Suppressor macrophage treated with lipopolysaccharide for 1 hour (primary cell): ENCODE results near the gene MGMT.
A peak's percentile ranks its signal among the peaks of the same experiment; 100 is the strongest.
"Not testable (repeated sequence)": the region's sequence is repeated elsewhere in the genome, so short reads cannot be mapped to it uniquely, and the experiment has no call there.

Source experiments
- DNase-seq, 3 donors: peaks; one replicate each; pipeline ENCODE4 v3.0.0-alpha.2; 2020 to 2022

The MGMT gene

GRCh38 chr10:129466703-129467358 is at the start of gene MGMT:
Gene MGMT (plus strand): TSS chr10:129467241.
- peak; percentile 93 to 99 (median 97) for DNase-seq

GRCh38 chr10:129417870-129418269 is 49.2 kb upstream of the MGMT start:
- DNase-seq, result no peak

GRCh38 chr10:129418496-129419225 is 48.4 kb upstream of the MGMT start:
- no peak for DNase-seq

DNA sequence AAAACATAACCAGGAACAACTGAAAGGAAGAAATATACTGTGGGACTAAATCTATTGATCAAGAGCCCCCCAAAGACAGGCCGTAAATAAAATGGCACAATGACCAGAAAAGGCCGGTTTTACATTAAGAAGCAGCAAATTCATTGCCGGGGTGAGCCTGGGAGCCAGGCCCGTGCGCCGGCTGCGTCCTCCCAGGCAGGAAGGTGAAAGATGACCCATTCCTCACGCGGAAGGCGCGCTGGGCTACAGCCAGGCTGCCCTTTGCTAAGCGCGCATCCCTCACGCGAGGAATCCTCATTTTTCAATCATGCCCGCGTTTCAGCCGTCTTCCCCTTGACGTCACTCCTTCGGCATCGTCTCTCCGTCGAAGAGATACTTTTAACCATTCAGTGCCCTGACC is 47.6 kb upstream of the MGMT start:
- no peak for DNase-seq

- no peak for DNase-seq
Observed at GRCh38 chr10:129421399-129422010, 45.5 kb upstream of the MGMT start.

DNA sequence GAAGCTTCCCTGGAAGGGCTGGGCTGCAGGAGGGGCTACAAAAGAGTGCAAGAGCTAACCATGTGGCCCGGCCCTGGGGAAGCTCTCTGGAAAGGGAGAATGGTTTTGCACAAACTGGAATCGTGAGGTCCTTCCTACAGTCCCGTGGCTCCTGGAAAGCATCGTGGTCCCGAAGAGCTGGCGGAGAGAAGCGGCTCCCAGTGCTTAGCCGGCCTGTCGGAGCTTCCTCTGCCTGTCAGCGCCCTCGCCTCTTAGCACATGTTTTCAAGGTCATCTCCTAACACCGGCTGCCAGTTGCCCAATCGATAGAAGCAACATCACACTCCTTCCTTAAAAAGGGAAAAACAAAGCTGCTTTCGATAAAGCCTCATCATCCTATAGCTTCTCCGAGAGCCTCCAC is 42.1 kb upstream of the MGMT start:
- DNase-seq, result no peak

DNA sequence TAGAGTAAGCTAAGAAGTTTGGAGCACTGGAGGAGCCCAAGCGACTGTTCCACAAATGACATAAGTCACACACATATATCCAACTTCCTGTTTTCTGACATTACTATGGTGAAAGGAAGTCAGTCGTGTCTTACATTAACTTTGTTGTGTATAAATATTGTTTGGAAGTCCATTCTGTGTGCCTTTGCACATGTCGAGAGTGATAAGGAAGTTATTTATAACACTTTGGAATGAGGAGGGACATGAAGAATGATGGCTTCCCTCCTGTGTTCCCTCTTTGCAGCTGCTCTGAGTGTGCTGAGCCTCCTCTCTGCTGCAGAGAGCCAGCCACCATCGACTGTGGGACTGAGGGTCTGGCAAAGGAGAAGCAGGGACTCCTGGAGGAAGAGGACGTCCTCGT is 40.4 kb upstream of the MGMT start:
- peak in 2 of 3 donors; percentile 8 to 9 for DNase-seq

DNA sequence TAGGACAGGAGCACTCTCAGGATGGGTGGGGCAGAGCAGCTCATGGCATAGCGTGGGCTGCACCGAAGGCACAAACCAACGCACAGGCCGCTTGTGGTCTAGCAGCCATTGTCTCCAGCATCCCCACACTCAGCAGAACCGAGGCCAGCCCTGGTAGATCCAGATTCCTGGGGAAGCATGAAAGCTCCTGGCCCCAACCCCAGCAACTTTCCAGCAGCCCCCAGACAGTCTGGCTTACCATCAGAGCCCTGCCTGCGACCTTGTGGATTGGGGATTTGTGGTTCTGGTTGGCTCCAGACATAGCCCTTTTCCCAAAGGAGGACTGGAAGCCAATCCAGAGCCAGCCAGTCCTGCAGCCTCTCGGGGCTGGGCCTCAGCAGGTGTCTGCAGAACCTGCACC is 33.8 kb upstream of the MGMT start:
- no peak for DNase-seq

DNA sequence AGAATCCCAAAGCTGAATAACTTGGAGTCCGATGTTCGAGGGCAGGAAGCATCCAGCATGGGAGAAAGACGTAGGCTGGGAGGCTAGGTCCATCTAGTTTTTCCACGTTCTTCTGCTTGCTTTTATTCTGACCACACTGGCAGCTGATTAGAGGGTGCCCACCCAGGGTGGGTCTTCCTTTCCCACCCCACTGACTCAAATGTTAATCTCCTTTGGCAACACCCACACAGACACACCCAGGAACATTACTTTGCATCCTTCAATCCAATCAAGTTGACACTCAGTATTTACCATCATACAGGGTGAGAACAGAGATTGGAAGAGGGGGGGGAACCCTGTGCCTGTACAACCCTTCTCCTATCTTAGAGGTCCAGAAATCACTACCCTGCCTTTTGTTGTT is 31.3 kb upstream of the MGMT start:
- DNase-seq, result not testable (repeated sequence)

DNA sequence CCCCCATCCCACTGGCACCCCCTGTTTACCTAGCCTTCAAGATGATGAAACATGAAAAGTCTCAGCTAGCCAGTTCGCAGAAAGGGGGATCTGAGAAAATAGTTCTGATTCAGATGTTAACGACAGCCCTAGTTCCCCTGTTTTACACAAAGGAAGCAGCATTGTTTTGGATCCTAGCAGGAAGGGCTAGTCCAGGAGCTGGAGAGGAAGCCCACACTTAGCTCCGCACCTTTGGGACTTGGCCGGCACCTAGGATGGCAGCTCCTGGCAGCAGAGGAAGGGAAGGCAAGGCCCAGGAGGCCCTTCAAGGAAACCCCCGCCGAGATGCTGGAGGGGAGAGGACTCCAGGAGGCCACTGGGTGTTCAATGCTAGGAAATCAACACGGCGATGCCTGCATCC is 29.0 kb upstream of the MGMT start:
- DNase-seq, result no peak

- DNase-seq, result no peak
Observed at GRCh38 chr10:129440247-129440646, 26.8 kb upstream of the MGMT start.

DNA sequence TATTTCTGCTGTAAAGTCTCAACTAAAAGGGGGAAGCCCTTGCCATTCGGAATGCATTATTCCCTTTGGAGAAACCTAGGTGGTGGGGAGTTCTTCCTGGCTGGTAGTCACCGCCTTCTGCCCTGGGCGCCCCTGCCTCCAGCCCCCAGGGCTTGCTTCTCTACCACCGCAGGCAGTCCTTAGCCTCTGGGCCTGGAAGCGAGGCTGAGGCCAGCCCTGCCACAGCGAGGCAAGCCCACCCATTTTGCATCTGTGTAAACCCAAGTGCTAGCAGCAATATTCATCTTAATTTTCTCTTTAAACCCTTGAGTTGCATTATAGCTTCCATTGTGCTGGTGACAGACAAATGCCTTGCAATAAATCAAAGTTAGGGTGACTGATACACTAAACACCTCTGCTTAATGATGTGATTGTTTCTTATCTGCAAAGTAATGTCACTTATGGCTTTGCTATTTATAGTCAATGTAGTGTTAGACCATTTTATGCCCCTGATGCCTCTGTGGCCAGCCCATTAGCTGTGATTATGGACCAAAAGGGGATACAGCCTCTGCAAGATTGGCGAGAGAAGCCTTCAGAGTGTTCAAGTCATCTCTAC is 26.2 kb upstream of the MGMT start:
- no peak for DNase-seq

- no peak for DNase-seq
Observed at GRCh38 chr10:129441372-129442009, 25.6 kb upstream of the MGMT start.

- DNase-seq, result no peak
Observed at GRCh38 chr10:129442866-129443265, 24.2 kb upstream of the MGMT start.

DNA sequence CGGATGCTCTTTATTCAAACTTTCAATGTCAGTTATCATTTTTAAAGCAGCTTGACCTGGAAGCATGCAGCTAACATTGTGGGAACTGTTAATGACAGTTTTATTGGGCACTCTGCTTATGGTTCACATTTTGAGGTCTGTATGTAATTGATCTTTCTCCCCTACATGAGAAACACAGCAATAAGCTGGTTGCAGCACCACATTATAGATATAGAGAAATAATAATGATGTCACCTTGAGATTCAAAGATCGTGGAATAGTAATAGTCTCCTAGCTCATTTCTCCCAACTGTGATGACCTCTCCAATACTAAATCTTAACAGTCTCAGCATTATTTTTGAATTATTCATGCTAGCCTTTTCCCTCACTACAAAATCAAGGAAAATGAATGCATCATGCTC is 22.7 kb upstream of the MGMT start:
- DNase-seq, result no peak

DNA sequence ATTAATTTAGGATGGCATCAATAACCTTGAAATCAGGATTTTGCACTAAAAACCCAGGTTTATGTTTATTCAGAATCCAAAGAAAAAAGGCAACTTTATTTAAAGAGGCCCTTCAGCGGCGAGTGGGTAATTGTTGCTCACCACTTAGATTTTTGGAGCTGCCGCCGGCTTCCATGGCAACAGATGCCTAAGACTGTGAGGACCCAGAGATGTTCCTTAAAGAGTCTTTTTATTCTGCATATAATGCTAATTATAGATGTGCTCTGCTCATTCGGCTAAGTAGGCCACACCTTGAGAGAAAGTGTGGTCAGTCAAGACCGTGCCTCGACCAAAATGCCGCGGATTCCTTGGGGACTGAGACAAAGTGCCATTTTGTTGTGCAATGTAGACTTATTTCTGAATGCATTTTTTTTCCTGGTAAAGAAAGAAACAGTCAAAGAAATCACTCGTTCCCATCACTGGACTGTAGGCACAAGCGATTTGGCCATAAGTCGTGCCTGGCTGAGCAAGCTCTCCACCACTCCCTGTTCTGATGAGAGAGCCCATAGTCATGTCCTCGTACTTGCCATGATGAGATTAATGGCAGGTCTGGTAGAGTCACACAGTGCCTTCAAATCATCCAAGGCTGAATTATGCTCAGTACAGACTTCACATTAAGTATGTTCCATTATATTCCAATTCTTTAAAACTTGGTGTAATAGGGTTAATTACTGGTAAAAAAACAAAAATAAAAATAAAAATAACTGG is 21.4 kb upstream of the MGMT start:
- DNase-seq, result no peak

- DNase-seq, result no peak
Observed at GRCh38 chr10:129446183-129446581, 20.9 kb upstream of the MGMT start.

GRCh38 chr10:129447486-129447885 is 19.6 kb upstream of the MGMT start:
- DNase-seq, result no peak

- DNase-seq, result no peak
Observed at GRCh38 chr10:129448086-129448485, 19.0 kb upstream of the MGMT start.

GRCh38 chr10:129448539-129448938 is 18.5 kb upstream of the MGMT start:
- no peak for DNase-seq

DNA sequence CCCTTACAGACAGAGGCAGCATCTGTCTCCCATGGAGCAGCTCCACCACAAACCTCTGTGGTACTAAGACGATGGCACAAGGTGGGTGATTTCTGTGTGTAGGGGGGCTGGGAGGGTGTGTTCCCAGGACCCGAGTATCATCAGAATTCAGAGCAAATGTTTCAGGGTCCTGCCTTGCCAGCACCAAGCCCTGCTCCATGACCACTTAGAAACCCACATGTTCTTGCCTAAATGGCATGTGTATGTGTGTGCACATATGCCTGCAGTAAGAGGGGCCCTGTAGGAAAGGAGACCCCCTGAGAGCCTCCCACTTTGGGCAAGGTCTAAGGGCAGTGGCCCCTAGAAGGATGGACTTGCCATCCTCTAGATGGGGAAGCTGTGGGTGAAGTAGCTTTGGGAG is 17.1 kb upstream of the MGMT start:
- DNase-seq, result no peak

GRCh38 chr10:129450391-129450790 is 16.6 kb upstream of the MGMT start:
- DNase-seq, result no peak

GRCh38 chr10:129455625-129456024 is 11.4 kb upstream of the MGMT start:
- no peak for DNase-seq
